ENCODE results near the gene FAM162A.

The FAM162A gene

GRCh38 chr3:122382888-122383666 is 905 bp upstream of the FAM162A start, which contains the start of gene MIX23 (continued):
- no peak for TF ChIP-seq INSM2 (tag by site-specific recombination; IDR thresholded peaks at IDR 0.05)
- no peak for TF ChIP-seq ZNF280C (tag by site-specific recombination; IDR thresholded peaks at IDR 0.05)
- peak; percentile 62; the same call in 1 of the 2 replicates for TF ChIP-seq PRDM1 (tag by site-specific recombination; IDR thresholded peaks at IDR 0.05)
- no peak for TF ChIP-seq SCRT1 (tag by site-specific recombination; IDR thresholded peaks at IDR 0.05; ENCODE audit: borderline replicate concordance)
- no peak for TF ChIP-seq ZNF677 (tag by site-specific recombination; IDR thresholded peaks at IDR 0.05)
- TF ChIP-seq, protein P1, sequence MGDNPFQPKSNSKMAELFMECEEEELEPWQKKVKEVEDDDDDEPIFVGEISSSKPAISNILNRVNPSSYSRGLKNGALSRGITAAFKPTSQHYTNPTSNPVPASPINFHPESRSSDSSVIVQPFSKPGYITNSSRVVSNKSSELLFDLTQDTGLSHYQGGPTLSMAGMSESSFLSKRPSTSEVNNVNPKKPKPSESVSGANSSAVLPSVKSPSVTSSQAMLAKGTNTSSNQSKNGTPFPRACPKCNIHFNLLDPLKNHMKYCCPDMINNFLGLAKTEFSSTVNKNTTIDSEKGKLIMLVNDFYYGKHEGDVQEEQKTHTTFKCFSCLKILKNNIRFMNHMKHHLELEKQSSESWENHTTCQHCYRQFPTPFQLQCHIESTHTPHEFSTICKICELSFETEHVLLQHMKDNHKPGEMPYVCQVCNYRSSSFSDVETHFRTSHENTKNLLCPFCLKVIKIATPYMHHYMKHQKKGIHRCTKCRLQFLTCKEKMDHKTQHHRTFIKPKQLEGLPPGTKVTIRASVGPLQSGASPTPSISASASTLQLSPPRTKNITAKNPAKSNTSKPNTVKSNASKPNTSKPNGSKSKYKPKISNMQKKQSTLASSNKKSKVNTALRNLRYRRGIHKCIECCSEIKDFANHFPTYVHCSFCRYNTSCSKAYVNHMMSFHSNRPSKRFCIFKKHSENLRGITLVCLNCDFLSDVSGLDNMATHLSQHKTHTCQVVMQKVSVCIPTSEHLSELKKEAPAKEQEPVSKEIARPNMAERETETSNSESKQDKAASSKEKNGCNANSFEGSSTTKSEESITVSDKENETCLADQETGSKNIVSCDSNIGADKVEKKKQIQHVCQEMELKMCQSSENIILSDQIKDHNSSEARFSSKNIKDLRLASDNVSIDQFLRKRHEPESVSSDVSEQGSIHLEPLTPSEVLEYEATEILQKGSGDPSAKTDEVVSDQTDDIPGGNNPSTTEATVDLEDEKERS (tag by site-specific recombination; IDR thresholded peaks at IDR 0.05), result no peak
- no peak for TF ChIP-seq ZSCAN23 (tag by site-specific recombination; IDR thresholded peaks at IDR 0.05)
- no peak for TF ChIP-seq ZBTB7A (tag by site-specific recombination; IDR thresholded peaks at IDR 0.05; ENCODE audit: low read depth)
- TF ChIP-seq RBAK (tag by site-specific recombination; IDR thresholded peaks at IDR 0.05), result no peak
- peak; percentile 33; the same call in 1 of the 2 replicates for TF ChIP-seq PATZ1 (tag by site-specific recombination; IDR thresholded peaks at IDR 0.05)
- TF ChIP-seq, protein P2, sequence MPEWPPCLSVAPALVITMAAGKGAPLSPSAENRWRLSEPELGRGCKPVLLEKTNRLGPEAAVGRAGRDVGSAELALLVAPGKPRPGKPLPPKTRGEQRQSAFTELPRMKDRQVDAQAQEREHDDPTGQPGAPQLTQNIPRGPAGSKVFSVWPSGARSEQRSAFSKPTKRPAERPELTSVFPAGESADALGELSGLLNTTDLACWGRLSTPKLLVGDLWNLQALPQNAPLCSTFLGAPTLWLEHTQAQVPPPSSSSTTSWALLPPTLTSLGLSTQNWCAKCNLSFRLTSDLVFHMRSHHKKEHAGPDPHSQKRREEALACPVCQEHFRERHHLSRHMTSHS (tag by site-specific recombination; IDR thresholded peaks at IDR 0.05), result no peak
- no peak for TF ChIP-seq HIC1 (tag by site-specific recombination; IDR thresholded peaks at IDR 0.05)
- TF ChIP-seq ZFP3 (tag by site-specific recombination; IDR thresholded peaks at IDR 0.05; ENCODE audit: low read depth), result no peak
- 0 out of 2 replicates have a peak, but pooled peaks have one; percentile 40 for TF ChIP-seq ZNF2 (tag by site-specific recombination; IDR thresholded peaks at IDR 0.05)
- TF ChIP-seq ZNF311 (tag by site-specific recombination; IDR thresholded peaks at IDR 0.05; ENCODE audit: borderline replicate concordance), result no peak
- TF ChIP-seq ZBTB17 (tag by site-specific recombination; IDR thresholded peaks at IDR 0.05), result peak; percentile 77
- no peak for TF ChIP-seq GLIS1 (tag by site-specific recombination; IDR thresholded peaks at IDR 0.05)
- TF ChIP-seq ZNF391 (tag by site-specific recombination; IDR thresholded peaks at IDR 0.05; ENCODE audit: borderline replicate concordance, low read depth), result no peak
- TF ChIP-seq ZNF830 (tag by site-specific recombination; IDR thresholded peaks at IDR 0.05; ENCODE audit: low read depth), result no peak
- peak; percentile 90 for TF ChIP-seq YY2 (tag by site-specific recombination; IDR thresholded peaks at IDR 0.05)
- TF ChIP-seq ZBTB8A (tag by site-specific recombination; IDR thresholded peaks at IDR 0.05), result 0 out of 2 replicates have a peak, but pooled peaks have one; percentile 18
- TF ChIP-seq ZNF354C (tag by site-specific recombination; IDR thresholded peaks at IDR 0.05; ENCODE audit: borderline replicate concordance, low read depth), result no peak
- TF ChIP-seq KLF1 (tag by site-specific recombination; IDR thresholded peaks at IDR 0.05), result no peak
- TF ChIP-seq ZNF398 (tag by site-specific recombination; IDR thresholded peaks at IDR 0.05), result no peak
- no peak for TF ChIP-seq KLF16 (tag by site-specific recombination; IDR thresholded peaks at IDR 0.05)
